Epidermal melanocyte (primary cell): Measurements from ENCODE around the gene SLC7A5.

ENCODE experiments used
- DNase-seq: peaks from one replicate; pipeline ENCODE4 v3.0.0; 2011; ENCODE audit warnings: low spot score; ENCODE audit not compliant: insufficient read length

The SLC7A5 gene

DNA sequence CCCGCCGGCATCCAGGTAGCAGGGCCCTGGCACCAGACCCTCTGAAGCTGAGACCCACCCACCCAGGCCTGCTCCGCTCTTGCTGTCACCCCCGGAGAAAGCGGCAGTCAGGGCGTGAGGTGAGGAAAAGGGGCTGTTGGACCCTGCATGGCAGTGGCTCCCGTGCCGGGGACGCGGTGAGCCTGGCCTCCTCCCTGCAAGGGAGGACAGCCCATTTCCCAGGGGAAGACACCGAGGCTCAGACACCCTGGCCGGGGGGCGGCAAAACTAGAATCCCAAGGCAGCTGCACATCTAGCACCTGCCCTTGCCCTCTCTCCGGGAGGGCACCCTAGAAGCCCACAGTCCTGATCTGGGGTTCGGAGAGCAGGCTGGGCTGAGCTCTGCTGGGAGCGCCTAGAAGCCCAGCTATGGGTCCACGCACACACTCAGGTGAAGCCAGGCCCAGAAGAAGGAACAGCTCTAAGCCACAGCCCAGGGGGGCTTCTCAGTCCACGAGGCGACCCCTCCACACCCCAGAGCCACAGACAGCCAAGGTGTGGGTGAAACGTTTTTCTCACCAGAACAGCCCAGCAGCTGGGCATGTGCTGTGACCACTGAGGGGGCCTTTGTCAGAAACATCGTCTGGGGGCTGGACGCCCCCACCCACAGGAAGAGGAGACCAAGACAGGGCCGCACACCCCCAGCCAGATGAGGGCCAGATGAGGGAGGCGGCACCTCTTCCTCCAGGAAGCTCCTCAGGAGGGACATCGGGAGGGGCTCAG lies 22.4 kb downstream of the SLC7A5 start:
- DNase-seq: no peak

DNA sequence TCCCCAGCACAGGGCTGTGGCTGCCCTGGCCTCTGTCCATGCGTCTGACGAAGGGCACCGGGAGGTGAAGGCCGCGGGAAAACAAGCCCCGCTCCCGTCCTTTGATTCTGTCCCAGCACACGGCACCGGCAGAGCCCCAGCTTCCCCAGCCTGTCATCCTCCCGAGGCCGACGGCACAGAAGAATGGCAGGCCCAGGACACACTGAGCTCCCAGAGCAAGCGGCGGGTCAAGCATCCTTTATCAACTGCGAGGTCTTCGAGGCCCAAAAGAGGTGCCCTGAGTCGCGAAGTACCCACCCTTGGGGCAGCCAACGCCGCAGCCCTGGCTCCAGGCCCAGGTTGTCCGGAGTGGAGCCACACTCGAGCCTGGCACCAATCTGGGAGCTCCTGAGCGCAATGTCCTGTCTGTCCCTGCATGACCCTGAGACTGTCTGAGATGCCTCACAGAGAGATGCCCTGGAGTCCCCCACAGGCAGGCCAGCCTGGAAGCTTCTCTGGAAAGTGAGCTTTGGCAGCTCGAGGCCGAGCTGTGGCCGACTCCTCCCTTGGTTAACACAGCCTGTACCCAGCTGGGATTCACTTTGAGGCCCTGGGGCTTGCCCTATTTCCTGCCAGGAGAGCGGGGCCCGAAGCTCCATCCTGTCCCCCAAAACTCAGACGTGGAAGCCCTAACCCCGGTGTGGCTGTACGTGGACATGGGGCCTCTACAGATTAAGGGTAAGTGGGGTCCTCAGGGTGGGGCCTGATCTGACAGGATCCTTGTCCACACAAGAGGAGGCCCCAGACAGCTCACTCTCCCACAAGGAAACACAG lies 23.3 kb downstream of the SLC7A5 start:
- no peak for DNase-seq

DNA sequence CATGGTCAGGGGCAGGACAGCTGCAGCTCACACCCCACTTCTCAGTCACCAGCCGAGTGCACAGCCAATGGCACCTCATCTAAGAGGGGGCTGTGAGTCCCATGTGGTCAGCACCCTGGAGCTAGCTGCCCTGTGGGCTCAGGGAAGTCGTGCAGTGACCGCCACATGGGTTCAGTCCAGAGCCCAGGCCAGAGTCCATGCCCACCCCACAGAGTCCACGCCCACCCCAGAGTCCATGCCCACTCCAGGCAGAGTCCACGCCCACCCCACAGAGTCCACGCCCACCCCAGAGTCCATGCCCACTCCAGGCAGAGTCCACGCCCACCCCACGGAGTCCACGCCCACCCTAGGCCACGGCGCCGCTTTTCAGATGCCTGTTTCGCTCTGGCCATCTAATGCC lies 24.1 kb downstream of the SLC7A5 start:
- DNase-seq: no peak

DNA sequence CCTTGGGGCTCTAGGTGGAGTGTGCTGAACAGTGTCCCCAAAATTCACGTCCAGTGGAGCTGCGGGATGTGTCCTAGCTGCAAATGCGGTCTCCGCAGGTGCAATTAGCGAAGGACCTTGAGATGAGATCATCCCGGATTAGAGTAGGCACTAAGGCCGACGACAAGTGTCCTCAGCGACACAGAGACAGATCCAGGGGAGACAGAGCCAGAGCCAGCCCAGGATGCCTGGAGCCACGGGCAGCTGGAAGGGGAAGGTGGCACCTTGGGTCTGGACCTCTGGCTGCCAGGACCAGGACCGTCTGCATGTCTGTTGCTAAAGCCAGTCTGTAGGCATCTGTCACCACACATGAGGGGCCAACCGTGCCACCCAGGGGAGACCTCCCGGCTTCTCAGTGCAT lies 24.5 kb downstream of the SLC7A5 start:
- no peak for DNase-seq

DNA sequence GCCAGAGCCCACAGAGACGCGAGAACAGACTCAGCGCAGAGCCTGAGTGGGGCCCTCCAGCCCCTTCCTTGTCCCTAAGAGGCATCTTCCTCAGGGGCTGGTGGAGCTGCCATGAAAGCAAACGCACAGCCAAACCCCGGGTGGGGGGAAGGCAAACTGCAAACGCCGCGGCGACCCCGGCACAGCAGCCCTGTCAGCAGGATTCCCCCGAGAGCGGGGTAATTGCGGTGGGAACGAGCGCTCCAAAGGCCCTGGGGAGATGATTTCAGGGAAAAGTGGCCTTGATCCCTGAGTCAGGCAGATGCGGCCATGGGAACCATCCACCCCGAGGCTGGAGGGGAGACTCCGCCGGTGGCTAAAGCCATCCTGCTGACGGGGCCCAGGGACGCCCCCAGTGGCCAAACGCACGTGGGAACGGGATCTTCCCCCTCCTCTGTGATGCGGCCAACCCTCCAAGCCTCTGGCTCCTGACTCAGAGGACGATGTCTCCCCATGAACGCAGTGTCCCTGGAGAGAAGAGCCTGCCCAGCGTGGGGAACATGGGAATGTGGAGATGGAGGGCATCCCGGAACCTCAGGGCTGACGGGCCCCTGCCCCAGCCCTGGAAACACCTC lies 25.1 kb downstream of the SLC7A5 start:
- DNase-seq: no peak

DNA sequence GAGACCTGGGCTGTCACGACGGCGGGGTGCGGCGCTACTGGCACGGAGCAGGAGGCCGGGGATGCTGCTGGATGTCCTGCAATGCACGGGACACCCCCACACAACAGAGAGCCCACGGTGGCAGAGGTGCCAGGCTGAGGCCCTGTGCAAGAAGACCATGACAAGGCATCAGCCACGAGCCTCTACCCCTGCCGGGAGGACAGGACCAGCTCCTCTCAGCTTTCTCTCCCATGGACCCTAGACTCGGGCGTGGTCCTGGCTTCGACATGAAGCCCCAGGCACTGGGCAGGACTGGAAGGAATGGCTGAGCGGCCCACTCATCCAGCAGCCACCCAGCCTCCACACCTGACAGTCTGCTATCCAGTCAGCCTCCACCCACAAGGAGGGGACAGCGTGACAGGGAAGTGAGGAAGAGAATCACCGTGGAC lies 25.6 kb downstream of the SLC7A5 start:
- DNase-seq: no peak

DNA sequence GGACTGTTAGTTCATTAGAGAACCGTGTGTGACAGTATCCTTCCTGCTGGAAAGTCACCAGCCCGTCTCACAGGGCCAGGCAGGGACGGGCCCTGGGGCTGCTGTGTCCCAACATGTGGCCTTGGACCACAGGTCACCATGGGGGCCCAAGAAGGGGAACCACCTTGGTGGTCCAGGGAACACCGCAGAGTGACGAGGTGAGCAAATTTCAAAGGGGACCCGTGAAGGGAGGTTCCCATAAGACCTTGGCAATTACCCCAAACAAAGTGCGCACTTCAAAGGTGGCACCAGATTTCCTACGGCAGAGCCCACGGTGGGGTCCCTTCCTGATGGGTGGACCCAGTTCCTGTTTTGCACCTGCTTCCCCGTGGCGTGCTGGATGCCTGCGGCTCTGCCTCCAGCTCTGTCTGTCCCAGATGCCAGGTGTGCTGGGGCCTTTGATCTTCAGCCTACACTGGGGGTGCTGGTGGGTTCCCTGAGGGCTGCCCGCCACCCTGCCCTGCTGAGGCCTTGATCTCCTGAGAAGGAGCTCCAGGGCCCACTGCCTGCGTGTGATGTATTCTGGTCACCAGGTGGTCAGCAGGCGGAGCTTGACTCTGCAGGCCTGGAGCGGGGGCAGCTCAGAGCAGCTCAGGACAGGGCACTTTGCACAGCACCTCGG lies 27.0 kb downstream of the SLC7A5 start:
- DNase-seq: no peak

DNA sequence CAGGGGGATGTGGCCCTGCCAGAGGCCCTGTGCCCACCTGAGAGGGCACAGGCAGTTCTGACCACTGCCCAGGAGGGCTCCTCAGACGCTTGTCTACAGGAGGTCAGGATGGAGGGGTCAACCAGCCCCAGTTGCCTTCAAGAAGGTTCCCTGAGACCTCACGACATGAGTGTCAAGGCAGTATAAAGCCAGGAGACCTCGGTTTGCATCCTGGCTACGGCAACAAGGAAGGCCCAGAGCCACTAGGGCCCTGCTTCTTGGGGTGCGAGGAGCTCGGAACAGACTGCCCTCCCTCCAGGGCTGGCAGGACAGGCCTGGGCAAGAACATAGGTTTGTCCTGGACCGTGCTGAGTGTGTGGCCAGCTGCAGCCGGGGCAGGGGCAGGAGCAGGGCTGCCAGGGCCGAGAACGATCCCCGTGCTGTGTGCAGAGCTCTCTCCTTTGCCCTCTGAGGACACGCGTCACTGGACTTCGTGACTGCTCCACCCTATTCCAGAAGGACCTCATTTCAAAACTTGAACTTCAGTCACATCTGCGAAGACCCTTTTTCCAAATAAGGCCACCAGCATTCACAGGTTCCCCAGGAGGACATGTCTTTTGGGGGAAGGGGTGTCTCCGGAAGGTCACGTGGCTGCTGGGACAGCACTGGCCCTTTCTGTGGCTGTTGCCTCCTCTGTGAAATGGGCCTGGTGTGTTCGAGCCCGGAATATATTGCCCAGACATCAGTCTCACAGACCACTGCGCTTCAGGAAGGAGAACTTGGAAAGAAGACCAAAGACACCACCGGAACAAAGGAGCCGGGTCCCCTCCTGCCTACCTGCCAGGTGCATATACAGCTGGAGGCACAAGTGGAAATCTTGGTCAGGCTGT lies 27.7 kb downstream of the SLC7A5 start:
- no peak for DNase-seq

DNA sequence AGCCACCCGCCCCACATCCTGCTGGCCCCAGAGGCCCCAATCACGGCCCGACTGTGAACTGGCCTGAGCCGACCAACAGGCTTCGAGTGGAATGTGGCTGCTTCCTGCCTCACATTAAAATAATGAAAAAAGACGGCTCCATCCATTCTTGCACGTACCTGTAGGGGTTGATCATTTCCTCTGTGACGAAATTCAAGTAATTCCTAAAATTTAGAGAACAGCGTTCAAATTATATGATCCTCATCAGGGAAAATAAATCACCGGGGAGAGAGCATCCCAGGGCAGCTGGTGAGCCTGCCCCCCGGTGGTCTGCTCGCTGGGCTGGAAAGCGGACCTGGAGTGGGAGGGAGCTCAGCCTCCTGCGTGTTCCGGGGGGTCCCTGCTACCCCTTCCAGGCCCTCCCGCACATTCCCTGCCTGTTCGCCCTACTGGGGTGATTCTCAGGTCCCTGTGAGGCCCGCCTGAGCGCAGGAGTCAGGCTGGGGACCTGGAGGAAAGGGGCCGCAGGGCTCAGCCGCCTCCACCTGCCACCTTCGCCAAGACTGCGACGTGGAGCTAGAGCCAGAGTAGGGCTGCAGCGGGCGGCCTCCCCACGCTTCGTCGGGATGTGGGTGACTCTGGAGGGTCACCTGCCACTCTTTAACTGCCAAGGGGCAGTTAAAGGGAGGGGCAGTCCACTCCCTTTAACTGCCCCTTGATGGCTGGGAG lies 28.9 kb downstream of the SLC7A5 start:
- DNase-seq: no peak

DNA sequence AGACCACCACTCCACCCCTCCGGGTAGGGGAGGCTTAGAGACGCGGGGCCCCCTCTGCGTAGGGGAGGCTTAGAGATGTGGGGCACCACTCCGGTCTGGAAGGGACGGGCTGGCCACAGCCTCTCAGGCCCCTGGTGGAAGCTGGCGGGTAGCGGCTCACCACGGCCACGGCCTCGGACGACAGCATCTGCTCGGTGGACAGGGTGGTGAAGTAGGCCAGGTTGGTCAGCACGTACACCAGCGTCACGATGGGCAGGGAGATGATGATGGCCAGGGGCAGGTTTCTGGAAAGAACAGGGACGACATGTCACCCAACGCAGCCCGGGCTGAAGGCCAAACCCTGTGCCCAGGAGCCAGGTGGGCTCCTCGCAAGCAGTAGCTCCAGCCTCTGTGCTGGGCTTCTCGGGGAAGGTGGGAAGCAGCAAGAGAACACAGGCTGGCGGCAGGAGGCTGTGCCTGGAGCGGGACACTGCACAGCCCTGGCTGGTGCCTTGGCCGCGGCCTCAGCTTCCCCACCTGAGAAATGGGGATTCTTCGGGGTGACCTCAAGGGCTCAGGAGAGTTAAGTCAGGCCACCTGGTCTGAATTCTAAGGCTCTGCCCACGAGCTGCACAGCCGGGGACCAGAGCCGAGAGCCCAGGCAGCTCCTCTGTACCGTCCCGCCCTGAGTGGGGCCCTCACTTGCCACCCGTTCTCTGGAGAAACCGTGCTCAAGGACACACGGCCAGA lies 29.6 kb downstream of the SLC7A5 start:
- DNase-seq: no peak

DNA sequence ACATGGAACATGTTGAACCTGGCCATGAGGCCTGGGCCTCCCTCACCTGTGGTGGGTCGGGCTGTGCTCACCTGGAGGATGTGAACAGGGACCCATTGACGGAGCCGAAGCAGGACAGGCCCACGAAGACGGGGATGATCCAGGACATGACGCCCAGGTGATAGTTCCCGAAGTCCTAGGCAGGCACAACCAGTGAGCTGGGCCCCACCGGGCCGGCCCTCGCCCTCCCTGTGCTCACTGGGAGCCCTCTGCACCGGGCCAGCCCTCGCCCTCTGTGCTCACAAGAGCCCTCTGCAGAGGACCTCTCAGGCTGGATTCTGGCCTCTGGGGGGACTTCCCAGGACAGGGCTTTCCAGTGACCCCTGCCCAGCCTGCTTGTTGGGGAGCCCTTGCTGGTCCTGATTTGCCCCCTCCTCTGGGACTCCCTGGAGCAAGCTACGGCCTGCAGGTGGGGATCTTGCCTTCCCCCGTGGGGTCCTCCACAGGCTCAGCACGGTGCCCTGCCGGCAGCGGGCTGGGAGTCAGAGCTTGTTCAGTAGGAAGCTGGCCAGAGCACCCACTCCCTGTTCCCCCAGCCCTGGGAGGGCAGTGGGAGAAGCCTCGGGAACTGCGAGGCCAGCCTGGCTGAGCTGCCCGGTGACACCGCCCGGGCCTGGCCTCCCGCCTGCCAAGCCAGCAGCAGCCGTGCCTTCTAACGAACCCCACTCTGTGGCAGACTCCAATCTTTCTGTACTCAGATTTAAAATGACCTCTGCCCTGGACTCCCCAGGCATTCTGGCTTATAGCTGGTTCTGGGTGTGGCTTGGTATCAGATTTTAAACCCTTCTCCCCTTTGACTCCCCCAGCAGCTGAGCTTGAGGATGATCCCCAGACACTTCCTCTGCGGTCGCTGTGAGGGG lies 30.4 kb downstream of the SLC7A5 start:
- DNase-seq: no peak

DNA sequence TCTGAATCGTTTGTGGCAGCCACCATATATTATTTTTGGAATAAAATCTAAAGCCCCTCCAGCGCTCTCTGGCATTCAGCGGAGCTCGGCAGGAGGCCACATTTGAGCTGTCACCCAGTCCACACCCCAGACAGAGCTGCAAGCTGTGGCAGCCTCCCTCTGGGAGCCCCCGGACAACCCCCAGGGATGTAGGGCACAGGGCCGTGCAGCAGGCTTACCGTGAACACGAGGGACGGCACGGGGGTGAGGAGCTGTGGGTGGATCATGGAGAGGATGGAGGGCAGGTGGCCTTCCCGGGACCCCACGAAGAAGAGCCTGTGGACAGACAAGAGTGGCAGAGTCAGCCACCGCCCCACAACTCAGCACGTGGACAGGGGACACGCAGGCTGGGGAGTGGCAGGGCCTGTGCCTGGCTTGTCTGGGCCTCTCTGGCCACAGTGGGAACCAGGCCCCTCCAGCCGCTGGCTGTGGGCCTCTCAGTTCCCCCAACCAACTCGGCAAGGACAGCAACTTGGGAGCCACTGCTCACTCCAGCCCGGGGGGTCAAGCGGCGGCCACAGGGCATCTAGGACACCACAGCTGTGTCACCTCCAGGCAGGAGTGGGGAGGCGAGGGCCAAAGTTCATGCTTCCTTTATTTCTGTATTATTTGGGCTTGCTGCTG lies 31.5 kb downstream of the SLC7A5 start:
- no peak for DNase-seq

DNA sequence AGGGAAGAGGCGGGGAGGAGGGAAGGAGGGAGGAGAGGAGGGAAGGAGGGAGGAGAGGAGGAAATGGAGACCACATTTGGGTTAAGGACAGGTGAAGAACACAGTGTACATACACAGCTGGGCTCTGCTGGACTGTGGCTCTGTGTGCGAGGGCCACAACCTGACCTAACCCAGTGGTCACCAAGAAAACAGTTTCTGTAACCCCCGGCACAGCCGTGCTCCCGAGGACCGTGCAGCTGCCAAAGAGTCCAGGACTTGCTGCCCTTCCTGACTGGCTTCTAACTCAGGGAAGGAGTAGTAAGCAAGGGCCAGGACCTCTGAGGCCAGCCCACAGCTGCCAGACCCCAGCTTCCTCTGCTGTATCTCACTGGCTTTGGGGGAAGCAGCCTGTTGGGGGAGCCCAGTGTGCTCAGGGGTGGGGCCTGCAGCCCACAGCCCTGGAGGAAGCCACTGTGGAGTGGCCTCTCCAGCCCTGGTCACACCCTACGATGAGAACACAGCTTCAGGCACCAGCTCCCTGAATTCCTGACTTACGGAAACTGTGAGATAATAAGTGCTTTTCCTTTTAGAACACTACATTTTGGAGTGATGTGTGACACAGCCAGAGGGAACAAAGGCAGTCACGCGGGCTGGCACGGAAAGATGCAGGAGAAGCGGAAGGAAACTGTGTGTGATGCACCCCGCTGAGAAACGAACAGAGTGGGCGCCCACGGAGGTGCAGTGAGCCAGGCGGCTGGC lies 32.3 kb downstream of the SLC7A5 start:
- DNase-seq: no peak

DNA sequence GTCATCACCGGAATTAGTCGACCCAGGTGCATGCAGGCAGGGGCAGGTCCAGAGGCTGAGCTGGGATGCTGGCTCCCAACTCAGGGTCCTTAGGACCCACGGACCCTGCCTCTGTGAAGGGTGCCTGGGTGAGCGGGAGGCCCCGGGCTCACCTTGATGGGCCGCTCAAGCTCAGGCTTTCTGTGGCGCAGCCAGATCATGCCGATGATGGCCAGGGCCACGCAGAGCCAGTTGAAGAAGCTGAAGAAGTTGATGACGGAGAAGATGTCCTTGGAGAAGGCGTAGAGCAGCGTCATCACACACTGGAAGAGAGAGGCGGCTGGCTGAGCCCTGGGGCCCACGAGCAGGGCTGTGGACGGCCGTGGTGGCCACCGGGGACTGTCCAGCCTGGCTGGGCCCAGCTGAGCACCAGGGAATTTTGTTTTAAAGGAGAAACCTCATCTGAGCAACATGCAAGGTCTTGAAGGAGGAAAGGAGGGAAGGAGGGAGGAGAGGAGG lies 32.9 kb downstream of the SLC7A5 start:
- no peak for DNase-seq

DNA sequence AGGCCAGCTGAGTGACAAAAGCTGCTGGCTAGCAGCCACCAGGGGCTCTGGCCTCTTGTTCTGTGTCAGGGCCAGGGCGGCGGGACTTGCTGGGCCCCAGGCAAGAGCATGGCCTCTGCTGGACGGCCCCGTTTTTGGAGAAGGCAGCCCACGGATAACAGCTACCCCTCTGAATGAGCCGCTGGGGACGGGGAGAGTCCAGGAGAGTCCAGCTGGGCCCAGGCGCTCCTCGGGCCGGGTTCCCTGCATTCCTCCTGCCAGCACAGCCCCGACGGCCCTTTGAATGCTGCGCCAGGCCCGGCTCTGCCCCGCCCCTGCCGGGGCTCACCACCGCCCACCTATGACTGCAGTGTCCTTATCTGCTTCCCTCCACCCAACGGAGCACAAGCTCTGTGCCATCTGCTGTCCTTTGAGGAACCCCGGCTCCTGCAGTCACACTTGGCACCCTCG lies 33.4 kb downstream of the SLC7A5 start:
- DNase-seq: no peak

DNA sequence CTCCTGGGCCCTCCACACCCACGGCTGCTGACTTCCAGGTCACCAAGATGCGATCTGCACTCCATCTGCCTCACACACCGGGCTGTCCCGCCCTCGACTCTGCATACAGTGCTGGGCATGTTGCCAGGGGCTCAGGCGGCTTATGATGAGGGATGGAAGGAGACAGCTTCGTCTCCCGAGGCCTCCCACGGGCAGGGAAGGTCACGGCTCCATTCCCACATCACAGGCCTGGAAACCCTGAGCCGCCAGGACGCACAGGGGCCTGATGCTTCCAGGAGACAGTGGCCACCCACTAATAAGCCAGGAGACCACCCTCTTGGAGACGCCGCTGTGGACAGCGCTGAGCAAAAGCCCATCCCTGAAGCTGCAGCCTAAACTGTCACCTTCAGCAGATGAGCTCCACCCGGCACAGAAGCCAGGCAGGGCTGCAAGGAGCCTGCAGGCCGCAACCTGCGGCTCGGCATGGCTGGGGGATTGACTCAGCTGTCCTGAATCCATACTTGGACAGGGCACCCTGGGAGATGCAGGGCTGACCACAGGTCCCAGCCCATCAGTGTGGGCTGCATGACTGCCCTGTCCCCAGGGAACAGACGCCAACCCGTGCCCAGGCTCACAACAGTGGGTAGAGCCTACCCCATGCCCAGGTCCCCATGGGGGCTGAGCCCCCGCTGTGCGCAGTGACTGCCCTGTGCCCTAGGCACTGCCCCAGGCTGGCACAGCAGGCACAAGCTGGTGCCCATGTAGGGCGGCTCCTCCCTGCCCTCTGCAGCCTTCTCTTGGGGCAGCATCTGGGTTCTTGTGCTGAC lies 34.4 kb downstream of the SLC7A5 start:
- DNase-seq: no peak
